ENCODE data around the gene STIP1. TPM values are rescaled to one million over a fixed set of nuclear protein-coding genes. Genes with fewer than 3 reads are reported as not detected.
A peak's percentile ranks its signal among the peaks of the same experiment; 100 is the strongest.

Gene STIP1
- total RNA-seq, 4 donors from 2014 or later: 53.3 to 109 (median 79.8) TPM

DNA sequence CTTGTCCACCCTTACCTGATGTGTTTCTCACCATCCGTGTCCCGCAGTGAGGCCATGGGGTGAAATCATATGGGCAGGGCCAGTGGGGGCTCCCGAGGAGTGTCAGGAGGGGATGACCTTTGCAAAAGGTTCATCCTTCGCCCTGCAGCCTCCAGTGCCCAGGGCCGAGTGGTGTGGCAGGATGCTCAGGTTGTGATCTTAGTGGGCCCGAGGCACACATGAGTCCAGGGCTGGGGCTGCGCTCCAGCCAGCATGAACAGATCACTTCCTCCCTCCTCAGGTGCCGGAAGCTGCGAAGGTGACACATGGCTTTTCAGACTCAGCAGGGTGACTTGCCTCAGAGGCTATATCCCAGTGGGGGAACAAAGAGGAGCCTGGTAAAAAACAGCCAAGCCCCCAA lies 52.1 kb downstream of the STIP1 start:
- WGBS, 2 donors: 88 to 96% methylated on average over 8 to 9 of the region's 9 CpGs
- Histone ChIP-seq H3K27me3 (no peaks in the 10 kb centered on the region), H3K4me1 (peaks cover 0 to 52% (median 40%) of the 10 kb centered on the region in 4 donors), H3K9me3 (no peaks in the 10 kb centered on the region), H3K4me3 (no peak overlapping the region), H3K27ac (peak overlapping the region in 2 of 4 donors; percentile 26 to 95), H3K36me3 (peaks cover 0 to 36% (median 4%) of the 10 kb centered on the region in 3 donors)
- DNase-seq (ENCODE audit: low spot score in 2 of 2): no peak
- TF ChIP-seq, protein P1, sequence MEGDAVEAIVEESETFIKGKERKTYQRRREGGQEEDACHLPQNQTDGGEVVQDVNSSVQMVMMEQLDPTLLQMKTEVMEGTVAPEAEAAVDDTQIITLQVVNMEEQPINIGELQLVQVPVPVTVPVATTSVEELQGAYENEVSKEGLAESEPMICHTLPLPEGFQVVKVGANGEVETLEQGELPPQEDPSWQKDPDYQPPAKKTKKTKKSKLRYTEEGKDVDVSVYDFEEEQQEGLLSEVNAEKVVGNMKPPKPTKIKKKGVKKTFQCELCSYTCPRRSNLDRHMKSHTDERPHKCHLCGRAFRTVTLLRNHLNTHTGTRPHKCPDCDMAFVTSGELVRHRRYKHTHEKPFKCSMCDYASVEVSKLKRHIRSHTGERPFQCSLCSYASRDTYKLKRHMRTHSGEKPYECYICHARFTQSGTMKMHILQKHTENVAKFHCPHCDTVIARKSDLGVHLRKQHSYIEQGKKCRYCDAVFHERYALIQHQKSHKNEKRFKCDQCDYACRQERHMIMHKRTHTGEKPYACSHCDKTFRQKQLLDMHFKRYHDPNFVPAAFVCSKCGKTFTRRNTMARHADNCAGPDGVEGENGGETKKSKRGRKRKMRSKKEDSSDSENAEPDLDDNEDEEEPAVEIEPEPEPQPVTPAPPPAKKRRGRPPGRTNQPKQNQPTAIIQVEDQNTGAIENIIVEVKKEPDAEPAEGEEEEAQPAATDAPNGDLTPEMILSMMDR (IDR thresholded peaks at IDR 0.05): no peak
- no peak for TF ChIP-seq EP300 (IDR thresholded peaks at IDR 0.05)
- no peak for TF ChIP-seq POLR2A (IDR thresholded peaks at IDR 0.05)

DNA sequence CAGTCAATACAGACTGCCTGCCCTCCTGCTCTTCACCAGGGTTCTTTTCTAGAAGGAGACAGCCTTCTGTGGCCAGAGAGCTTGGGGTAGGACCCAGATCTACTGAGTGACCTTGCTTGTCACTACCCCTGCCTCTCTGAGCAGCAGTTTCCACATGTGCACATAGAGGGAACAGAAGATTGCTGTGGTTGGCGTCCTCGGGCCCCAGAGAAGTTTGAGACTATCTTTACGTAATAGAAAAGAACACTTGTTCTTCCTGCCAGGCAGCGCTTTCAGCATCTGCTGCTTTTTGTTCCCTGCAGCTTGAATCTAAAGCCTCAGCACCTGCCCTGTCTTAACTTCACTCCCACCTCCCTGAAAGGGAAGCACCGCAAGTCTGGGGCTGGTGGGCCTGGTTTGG lies 53.0 kb downstream of the STIP1 start:
- WGBS, 2 donors: 72 to 82% methylated on average over 5 of the region's 5 CpGs
- TF ChIP-seq POLR2A (IDR thresholded peaks at IDR 0.05): no peak
- TF ChIP-seq, protein P1 (IDR thresholded peaks at IDR 0.05): no peak
- no peak for TF ChIP-seq EP300 (IDR thresholded peaks at IDR 0.05)
- Histone ChIP-seq H3K9me3 (no peaks in the 10 kb centered on the region), H3K36me3 (peaks cover 0 to 46% (median 4%) of the 10 kb centered on the region in 3 donors), H3K27ac (peak overlapping the region in 2 of 4 donors; percentile 95 to 100), H3K4me1 (peaks cover 0 to 51% (median 35%) of the 10 kb centered on the region in 4 donors), H3K27me3 (no peaks in the 10 kb centered on the region), H3K4me3 (no peak overlapping the region)
- no peak for DNase-seq (ENCODE audit: low spot score in 2 of 2)

DNA sequence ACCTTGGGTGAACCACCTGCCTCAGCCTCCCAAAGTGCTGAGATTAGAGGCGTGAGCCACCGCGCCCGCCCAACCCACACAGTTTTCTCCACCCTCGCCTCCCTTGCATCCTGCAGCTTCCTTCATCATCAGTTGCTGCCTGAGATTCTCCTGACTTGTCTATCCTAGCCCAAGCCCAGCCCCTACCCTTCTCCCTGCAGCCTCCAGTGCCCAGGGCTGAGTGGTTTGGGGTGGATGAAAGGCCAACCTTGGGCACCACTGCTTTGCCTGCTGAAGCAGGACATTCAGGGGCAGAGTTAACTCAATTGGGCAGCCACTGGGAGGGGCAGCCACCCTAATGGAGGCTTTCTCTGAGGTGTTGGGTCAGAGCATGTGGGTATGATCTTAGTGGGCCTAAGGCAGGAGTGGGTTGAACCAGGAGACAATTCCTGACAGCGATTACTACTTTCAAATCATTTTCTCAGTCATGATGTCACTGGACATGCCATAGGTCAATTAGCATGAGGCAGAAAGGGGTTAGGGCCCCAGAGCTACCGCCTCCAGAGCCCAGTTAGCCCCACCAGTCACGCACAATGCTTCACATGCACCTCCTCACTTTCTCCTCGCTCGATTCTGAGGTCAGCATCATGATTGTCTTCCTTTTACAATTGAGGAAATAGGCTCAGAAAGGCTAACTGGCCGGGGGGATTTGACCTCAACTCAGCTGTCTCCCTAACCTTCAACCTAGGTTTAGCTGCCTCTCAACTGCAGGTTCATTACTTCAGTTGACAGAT lies 53.9 kb downstream of the STIP1 start:
- peak overlapping the region; percentile 95 to 100 (median 100) for H3K27ac ChIP-seq
- H3K27me3 ChIP-seq: no peaks in the 10 kb centered on the region
- WGBS, 2 donors: 74 to 83% methylated on average over 11 of the region's 11 CpGs
- TF ChIP-seq POLR2A (IDR thresholded peaks at IDR 0.05): no peak
- no peak for TF ChIP-seq EP300 (IDR thresholded peaks at IDR 0.05)
- TF ChIP-seq, protein P1 (IDR thresholded peaks at IDR 0.05): no peak
- H3K36me3 ChIP-seq: peaks cover 0 to 51% (median 4%) of the 10 kb centered on the region in 3 donors
- DNase-seq (ENCODE audit: low spot score in 2 of 2): no peak
- peaks cover 0 to 54% (median 35%) of the 10 kb centered on the region in 4 donors for H3K4me1 ChIP-seq
- H3K4me3 ChIP-seq: peak overlapping the region; percentile 55 to 91 (median 82)
- H3K9me3 ChIP-seq: no peaks in the 10 kb centered on the region

DNA sequence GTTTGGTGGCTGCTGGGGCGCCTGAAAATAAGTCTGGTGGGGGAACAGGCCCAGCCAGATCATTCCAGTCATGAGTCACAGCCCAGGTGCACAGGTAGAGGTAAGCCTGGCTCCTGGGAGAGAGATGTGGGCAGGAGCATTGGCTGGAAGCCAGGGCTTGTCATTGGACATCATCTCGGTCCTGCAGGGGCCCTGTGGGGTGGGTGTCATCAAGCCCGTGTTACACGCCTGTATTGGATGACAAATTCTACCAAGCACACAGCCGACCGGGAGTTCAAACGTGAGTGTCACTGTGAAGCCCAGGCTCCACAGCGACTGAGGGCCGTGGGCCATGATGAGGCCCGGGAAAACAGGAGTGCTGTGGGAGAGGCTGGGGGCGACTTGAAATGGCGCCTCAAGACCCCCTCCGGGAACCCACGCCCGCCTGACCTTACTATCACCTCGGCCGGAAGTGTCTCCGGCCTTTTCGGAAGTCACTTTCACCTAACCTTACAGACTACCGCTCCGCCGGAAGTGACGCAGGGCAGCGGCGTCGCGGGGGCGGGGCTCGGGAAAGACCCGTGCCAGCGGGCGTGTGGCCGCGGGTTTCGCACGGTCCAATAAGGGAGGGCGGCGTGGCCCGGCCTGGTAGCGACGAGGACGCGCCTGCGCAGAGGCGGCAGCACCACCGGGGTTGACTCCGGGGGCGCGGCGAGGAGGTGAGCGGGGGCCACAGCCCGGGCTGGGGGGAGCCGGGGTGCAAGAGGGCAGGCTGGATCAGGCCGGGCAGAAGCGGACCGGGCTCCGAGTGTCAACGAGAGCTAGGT lies 54.7 kb downstream of the STIP1 start, which contains the start of gene FKBP2:
Gene FKBP2 (plus strand): TSS at position 661 of the 806 bp plus-strand sequence. CDS start 1,293 bp downstream, outside the sequence.
- TF ChIP-seq POLR2A (IDR thresholded peaks at IDR 0.05) (peak; percentile 81 to 93), EP300 (IDR thresholded peaks at IDR 0.05) (peak; percentile 96 to 98)
- TF ChIP-seq, protein P1 (IDR thresholded peaks at IDR 0.05): peak in 1 of 5 experiments; percentile 47
- H3K36me3 ChIP-seq: peaks cover 0 to 51% (median 4%) of the 10 kb centered on the region in 3 donors
- no peaks in the 10 kb centered on the region for H3K27me3 ChIP-seq
- WGBS, 2 donors: 1 to 2% methylated on average over 29 to 34 of the region's 58 CpGs
- peak within 1 kb of the TSS; percentile 95 to 100 (median 100) for H3K27ac ChIP-seq
- peaks cover 0 to 54% (median 33%) of the 10 kb centered on the region in 4 donors for H3K4me1 ChIP-seq
- no peaks in the 10 kb centered on the region for H3K9me3 ChIP-seq
- DNase-seq (ENCODE audit: low spot score in 2 of 2): peak; percentile 93 to 96
- H3K4me3 ChIP-seq: peak within 1 kb of the TSS; percentile 78 to 98 (median 88)

Measured in tibial nerve (tissue), 4 donors.